GM19463 (cell line): ENCODE data around the gene PIAS1.
"Not testable (repeated sequence)": the region's sequence is repeated elsewhere in the genome, so short reads cannot be mapped to it uniquely, and the experiment has no call there.

Experiments used
- ATAC-seq: cut with Tn5 transposase; IDR thresholded peaks from one replicate; pipeline ENCODE4 v1.9.1; 2021; ENCODE audit warnings: mild to moderate bottlenecking, moderate library complexity; ENCODE audit not compliant: unreplicated experiment

PIAS1 gene

DNA sequence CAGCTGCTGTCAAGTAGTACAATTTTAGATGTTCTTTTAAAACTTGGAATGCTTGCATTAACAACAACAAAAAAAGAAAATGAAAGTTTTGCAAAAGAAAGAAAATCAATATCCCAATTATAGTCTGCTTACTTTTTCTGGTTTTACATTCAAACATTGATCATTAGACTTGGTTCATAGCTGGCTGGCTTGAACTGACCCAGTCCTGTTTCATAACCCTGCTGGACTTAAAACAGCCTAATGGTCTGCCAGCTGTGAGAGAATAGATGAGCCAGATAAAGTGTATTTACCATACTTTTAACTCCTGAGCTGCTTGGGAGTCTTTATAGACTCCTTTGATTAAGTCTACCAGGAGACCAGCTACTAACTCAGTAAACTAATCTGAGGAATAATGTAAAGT, 59.2 kb downstream of the PIAS1 start:
- no peak for ATAC-seq

DNA sequence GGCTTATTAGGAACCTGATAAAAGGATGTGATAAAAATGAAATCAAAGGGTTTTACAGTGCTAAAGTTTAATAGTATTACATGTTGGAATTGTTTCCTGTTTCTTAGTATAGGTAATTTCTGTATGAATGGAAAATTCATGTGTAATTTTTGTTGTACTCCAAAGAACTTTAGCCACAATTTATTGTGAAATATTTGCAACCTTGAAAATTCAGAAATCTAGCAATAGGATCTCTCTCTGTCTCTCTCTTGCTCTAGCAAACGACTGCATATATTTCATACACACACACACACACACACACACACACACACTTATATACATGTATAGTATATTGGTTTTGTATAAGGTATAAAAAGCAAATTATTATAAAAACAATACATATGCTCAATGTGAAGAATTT, 59.6 kb downstream of the PIAS1 start:
- ATAC-seq, result no peak

DNA sequence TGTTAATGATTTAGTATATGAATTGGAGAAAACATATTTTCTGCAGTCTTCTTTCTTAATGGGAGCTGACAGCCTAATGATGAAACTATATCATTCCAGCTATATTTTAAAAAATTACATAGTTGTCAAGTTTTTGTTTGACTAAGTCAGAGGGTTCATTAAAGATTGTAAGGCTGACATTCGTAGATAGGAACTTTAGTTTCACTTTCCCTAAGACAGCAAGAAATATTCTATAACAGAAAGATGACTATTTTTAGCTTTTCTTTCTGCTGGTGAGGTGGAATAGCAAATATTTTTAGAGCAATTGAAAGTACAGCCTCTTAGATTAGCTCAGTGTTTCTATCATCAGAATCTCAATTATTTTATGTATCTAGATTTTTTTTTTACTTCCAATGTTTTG, 60.2 kb downstream of the PIAS1 start:
- no peak for ATAC-seq

DNA sequence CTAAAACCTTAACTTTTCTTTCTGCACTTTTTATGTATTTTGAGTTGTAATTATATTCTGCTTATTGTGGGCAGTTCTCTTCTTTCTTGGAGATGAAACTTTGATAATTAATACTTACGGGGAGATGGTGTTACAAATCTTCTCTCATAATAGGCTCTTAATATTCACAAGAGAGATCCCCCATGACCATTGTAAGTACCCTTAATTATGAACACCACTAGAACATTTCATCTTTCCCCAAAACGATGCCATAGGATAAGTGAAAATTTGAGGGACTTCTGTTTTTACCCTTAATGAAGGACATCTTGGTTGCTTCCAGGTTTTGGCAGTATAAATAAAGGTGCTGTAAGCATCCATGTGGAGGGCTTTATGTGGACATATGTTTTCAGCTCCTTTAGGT, 60.7 kb downstream of the PIAS1 start:
- ATAC-seq, result no peak

DNA sequence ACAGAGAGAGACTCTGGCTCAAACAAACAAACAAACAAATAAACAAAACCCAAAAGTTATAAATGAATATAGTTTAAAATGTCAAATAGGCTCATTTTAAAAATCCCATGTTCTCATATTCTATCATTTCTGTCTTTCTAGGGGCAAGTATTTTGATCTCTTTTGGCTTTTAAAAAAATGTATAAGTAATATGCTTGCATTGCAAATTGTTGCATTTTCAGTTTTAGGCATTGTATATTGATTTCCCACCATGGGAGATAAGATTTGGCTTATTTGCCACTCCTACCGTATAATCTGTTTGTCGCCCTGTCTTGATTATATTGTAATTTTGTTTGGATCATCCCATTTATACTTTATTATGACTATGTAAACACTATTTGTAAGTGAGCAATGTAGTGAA, 70.6 kb downstream of the PIAS1 start:
- no peak for ATAC-seq

DNA sequence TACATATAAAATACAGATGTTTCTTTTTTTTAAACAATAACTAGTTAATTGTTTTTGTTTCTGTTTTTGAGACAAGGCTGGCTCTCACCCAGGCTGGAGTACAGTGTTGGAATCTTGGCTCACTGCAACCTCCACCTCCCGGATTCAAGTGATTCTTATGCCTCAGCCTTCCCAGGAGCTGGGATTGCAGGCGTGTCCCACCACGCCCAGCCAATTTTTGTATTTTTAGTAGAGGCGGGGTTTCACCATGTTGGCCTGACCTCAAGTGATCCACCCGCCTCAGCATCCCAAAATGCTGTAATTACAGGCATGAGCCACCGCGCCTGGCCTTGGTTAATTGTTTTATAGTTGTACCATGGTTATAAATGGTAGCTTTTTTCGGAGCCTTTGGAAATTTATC, 72.3 kb downstream of the PIAS1 start:
- no peak for ATAC-seq

DNA sequence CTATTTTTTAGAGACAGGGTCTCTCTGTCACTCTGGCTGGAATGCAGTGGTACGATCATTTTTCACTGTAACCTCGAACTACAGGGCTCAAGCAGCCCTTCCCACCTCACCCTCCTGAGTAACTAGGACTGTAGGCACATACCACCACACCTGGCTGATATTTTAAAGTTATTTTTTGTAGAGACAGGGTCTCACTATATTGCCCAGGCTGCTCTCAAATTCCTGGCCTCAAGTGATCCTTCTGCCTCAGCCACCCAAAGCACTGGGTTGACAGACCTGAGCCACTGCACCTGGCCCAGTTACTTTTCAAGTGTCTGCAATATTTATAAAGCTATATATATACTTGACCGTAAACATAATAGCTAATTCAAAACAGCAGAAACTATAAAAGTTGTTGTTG, 75.0 kb downstream of the PIAS1 start:
- no peak for ATAC-seq

DNA sequence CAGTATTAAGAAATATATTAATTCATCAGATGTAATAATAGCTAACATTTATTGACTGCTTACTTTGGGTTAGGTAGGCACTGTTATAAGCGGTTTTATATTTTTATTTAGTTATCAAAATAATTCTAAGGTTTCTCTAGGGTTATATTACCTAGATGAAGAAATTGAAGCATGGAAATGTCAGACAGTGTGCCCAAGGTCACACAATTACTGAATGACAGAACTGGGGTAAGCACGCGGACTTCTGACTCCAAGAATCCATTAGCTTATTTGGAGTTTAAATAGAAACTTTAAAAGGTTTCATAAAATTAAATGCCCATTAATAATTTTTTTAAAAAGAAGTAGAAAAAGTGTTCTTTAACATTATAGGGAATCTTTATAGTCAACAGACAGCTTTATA, 76.7 kb downstream of the PIAS1 start:
- ATAC-seq, result no peak

DNA sequence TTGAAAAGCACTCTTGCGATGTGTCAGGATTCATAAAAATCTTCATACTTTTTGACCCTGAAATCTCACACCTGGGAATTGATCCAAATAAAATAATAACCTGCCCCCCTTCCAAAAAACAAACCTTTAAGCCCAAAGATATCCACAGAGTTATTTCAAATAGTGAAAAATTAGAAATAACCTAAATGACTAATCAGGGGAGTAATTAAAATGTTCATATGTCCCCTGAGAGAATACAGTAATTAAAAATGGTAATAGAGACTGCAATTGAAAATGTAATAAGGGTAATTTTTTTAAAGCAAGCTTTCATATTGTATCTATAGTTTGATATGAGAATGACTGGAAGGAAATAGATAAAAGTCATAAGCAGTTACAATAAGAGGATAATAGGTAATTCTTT, 83.0 kb downstream of the PIAS1 start:
- ATAC-seq, result no peak

DNA sequence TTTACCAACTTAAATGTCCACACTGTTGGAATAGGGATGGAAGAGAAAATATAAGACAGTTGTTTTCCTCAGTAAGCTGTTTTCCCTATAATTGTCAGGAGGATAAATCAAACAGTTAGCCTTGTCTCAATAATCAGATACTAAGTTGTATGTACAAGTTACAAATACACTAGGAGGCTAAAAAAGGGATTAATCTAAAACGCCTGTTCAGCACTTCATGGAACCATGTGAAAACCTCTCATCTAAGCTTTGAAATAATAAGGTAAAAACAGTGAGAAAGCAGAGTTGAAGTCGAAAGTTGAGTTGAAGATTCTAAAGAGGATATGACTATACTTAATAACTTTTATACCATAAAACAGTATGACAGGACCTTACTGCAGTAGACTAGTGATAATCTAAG, 89.0 kb downstream of the PIAS1 start:
- ATAC-seq, result no peak

DNA sequence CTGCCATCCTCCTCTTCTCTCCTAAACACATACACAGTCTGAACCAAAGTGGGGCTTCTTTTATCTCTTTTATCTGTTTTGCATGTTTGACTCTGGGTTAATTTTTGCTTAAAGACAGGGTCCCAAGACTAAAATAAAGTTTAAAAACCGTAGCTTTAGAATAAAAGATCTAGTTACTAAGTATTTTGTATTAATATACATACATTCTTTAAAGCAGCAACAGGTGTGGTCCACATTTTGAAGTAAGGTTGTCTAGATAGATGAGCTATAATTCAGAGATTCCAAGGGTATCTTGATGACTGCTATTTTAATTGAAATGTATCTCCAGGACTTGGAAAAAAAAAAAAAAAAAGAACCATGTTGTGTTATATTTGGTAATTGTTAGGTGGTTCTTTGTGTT, 89.7 kb downstream of the PIAS1 start:
- no peak for ATAC-seq

DNA sequence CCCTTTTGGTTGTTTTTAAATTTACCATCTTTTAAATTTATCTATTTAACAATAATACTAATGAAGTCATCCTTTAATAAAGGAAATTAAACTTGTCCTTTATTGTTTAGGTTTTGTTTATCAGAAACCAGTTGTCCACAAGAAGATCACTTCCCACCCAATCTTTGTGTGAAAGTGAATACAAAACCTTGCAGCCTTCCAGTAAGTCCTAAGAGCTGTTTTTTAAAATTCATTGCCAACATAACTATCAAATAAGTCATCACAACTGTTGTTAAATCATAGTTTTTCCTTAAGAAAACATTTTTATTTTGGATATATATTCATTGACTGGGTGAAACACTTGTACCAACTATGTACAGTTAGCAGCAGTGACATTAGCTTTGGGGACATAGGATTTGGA, 91.6 kb downstream of the PIAS1 start:
- ATAC-seq, result no peak

DNA sequence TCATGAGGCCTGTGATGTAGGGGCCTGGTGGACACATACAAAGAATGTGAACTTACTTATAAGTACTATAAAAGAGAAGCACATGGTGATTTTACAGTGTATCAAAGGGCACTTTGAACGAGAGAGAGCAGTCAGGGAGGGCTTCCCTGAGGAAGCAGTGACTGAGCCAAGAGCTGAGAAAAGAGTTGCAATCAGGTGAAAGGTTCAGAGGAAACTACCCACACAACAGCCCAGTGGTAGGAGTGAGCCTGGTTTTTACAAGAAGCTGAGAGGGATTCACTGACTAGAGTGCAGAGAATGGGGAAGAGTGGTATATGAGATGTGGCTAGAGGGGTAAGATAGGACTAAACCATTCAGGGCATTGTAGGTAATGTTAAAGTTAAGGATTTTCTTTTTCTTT, 93.9 kb downstream of the PIAS1 start:
- no peak for ATAC-seq

DNA sequence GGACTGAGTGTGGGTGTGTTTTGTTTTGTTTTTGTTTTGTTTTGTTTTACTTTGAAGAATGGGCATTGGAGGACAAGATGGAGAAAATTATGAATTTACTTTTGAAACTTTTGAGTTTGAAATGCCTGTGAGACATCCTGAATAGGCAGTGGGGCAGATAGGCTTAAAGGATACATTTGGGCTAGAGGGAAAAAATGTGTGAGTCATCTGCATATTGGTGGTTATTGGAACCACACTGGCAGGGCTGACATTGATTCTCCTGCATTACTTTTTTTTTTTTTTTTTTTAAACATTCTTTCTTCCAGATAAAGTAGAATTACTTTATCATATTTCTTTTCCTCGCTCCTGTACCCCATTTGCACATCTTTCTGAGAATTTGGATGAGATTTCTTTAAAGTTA, 94.9 kb downstream of the PIAS1 start:
- no peak for ATAC-seq

DNA sequence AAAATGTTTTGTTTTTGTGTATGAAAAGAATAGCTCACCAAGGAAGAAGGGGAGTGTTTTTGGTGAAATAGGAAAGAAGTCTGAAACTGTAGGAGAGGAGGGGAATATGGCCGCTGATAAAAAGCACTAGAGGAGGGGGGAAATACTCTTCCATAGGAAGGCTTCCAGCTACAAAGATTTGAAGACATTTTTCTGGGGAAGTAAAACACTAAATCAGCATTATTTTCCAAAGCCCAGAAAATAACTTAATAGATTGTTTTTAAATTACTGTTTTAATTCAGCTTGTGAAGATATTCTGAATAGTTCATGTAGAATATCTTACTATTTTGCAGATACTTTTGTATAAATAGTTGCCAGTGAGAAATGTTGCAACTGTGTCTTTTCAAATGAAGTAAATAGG, 96.1 kb downstream of the PIAS1 start:
- no peak for ATAC-seq

DNA sequence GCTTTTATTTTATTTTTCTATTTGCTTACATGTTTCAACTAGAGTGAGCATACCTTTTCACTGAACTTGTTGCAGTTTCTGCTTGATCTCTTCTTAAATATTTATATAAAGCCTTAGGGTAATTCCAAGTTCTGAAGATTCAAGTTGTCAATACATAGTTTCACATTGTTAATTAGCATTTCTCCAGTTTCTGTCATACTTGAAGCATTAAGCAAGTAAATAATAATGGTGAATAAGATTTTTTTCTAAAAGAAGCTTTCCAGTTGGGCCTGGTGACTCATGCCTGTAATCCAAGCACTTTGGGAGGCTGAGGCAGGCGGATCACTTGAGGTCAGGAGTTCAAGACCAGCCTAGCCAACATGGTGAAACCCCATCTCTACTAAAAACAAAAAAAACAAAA, 97.2 kb downstream of the PIAS1 start:
- no peak for ATAC-seq

DNA sequence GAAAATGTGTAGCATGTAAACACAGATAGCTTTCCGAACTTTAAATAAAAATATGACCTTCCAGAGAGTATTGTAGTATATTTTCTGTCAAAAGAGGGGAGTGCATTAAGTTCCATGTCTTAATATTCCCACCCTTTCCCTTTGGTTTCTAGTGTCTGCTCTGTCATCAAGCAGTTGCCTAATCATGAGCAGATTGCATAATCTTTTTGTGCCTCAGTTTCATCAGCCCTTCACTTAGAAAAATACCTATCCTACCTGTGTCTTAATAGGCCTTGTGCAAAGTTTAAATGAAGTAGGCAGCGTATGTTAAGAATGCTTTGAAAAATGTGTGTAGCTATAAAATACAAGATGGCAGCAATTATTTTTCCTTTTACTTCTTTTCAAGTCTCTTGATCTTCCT, 98.2 kb downstream of the PIAS1 start:
- no peak for ATAC-seq

DNA sequence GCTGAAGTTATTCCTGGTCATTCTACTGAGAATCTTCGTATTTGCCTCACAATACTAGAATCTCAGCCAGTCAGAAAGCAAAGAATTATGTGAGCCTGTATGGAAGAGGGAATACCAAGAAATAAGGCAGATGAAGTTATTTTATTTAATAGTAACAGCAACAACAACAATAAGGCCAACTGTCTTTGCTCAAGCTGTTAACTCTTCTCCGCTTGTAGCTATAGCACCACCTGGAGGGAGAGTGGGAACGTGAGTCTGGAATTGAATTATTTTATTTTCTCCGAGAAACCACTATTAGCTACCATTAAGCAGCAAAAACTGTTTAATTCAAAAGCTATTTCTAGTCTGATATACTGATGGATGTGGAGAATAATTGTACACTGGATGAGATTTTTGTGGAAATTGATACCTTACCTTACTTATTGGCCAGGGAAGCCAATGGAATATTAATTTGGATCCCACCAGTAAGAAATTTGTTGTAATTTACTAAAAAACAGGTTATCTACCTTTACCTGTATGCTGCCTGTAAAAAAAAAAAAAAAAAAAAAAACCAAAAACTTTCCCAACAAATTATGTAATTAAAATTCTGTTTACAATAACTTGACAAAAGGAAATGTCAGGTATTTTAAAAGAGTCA, 100.9 kb downstream of the PIAS1 start:
- no peak for ATAC-seq

DNA sequence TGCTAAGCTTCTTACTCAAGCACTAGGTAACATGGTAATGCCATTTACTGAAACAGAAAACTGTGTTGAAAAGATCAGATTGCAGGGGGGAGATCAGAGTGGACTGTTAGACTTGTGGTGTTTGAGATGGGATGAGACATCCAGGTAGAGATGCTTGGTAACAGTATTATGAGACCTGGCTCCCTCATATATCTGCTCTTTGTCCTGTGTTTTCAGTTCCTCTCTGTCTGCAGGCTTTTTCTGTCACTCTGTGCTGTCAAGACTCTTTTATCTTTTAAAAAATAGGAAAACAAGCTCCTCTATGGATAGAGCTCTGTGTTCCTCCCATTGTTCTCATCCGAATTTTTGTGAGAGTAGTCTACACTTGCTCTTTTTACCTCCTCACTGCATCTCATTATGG, 103.0 kb downstream of the PIAS1 start:
- no peak for ATAC-seq

DNA sequence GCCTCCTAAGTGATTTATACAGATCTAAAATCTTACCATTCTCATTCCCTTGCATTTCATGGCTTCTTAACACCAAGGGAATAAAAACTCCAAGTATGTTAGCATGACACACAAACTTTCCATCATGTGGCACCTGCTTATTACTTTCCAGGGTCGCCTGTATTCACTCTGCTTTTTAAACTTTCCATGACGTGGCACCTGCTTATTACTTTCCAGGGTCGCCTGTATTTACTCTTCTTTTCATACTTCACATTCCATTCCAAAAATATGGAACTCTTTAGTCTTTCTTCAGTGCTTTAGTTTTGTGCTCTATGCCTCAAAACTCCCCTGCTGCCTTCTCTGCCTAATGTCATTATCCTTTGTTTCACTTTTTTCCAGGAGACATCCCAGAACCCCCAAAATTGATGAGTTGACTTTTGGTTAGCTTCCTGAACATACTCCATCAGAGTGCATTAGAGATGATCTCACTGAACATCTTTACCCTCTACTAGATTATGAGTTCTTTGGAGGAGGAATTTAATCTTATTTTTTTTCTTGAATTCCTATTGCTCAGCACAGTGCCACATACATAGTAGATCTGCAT, 104.0 kb downstream of the PIAS1 start:
- ATAC-seq, result no peak

DNA sequence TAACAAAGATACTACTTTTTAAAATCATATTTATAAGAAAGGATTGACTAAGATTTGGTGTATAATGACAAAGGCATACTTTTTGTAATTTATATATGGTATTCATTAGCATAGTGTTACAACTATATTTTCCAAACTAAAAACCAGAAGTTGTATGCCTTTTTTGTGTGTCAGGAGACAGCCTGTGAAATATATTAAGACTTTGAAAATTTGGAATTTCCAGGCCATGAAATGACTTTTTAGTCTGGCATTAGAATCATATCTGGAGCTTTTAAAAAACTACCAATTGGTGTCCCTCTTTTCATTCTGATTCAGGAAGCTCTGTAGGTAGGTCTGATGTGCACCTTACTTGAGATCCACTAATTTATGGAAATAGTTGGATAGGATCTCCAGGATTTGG, 109.1 kb downstream of the PIAS1 start:
- ATAC-seq, result no peak

DNA sequence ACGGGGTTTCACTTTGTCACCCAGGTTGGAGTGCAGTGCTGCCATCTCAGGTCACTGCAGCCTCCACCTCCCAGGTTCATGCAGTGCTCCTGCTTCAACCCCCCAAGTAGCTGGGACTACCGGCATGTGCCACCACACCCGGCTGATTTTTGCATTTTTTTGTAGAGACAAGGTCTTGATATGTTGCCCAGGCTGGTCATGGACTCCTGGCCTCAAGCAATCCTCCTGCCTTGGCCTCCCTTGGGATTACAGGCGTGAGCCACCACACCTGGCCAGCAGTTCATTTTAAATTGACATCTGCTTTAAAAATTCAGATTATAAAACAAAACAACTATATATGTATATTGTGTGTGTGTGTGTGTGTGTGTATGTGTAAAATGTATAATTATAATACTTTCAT, 112.7 kb downstream of the PIAS1 start:
- no peak for ATAC-seq

DNA sequence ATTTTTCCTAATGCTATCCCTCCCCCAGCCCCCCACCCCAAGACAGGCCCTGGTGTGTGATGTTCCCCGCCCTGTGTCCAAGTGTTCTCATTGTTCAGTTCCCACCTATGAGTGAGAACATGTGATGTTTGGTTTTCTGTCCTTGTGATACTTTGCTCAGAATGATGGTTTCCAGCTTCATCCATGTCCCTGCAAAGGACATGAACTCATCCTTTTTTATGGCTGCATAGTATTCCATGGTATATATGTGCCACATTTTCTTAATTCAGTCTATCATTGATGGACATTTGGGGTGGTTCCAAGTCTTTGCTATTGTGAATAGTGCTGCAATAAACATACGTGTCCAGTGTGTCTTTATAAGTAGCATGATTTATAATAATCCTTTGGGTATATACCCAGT, 117.9 kb downstream of the PIAS1 start:
- ATAC-seq, result not testable (repeated sequence)
